HFF-Myc (cell line): ENCODE measurements around the gene ADCK2.

ENCODE experiments used
- DNase-seq: peaks from one replicate; pipeline ENCODE4 v3.0.0-alpha.2; 2011; ENCODE audit warnings: low read depth; ENCODE audit errors: extremely low read depth
- H3K4me3 ChIP-seq: replicated peaks from 2 replicates; pipeline ENCODE4 v1.5.1; 2011; ENCODE audit warnings: low read depth, mild to moderate bottlenecking, control low read depth, low read length
- TF ChIP-seq, protein P1 (sequence below): IDR thresholded peaks from 2 replicates; pipeline ENCODE4 v1.5.1; 2012; ENCODE audit warnings: mild to moderate bottlenecking, low read depth, low read length, control low read depth; ENCODE audit errors: missing control alignments

Gene ADCK2

GRCh38 chr7:140744005-140744404, 71.3 kb downstream of the ADCK2 start:
- DNase-seq = no peak
- TF ChIP-seq, protein P1, sequence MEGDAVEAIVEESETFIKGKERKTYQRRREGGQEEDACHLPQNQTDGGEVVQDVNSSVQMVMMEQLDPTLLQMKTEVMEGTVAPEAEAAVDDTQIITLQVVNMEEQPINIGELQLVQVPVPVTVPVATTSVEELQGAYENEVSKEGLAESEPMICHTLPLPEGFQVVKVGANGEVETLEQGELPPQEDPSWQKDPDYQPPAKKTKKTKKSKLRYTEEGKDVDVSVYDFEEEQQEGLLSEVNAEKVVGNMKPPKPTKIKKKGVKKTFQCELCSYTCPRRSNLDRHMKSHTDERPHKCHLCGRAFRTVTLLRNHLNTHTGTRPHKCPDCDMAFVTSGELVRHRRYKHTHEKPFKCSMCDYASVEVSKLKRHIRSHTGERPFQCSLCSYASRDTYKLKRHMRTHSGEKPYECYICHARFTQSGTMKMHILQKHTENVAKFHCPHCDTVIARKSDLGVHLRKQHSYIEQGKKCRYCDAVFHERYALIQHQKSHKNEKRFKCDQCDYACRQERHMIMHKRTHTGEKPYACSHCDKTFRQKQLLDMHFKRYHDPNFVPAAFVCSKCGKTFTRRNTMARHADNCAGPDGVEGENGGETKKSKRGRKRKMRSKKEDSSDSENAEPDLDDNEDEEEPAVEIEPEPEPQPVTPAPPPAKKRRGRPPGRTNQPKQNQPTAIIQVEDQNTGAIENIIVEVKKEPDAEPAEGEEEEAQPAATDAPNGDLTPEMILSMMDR = no peak
- H3K4me3 ChIP-seq = no peak overlapping the region
